Stimulated activated CD8-positive, alpha-beta memory T cell treated with anti-CD3 and anti-CD28 coated beads, Interleukin-4, amount 100 ng/mL, for 48 hours (primary cell): ENCODE data around the gene ENPP3.
A peak's percentile ranks its signal among the peaks of the same experiment; 100 is the strongest.

ENCODE experiments used
- DNase-seq: peaks from one replicate; pipeline ENCODE4 v3.0.0-alpha.2; 2020

The ENPP3 gene

DNA sequence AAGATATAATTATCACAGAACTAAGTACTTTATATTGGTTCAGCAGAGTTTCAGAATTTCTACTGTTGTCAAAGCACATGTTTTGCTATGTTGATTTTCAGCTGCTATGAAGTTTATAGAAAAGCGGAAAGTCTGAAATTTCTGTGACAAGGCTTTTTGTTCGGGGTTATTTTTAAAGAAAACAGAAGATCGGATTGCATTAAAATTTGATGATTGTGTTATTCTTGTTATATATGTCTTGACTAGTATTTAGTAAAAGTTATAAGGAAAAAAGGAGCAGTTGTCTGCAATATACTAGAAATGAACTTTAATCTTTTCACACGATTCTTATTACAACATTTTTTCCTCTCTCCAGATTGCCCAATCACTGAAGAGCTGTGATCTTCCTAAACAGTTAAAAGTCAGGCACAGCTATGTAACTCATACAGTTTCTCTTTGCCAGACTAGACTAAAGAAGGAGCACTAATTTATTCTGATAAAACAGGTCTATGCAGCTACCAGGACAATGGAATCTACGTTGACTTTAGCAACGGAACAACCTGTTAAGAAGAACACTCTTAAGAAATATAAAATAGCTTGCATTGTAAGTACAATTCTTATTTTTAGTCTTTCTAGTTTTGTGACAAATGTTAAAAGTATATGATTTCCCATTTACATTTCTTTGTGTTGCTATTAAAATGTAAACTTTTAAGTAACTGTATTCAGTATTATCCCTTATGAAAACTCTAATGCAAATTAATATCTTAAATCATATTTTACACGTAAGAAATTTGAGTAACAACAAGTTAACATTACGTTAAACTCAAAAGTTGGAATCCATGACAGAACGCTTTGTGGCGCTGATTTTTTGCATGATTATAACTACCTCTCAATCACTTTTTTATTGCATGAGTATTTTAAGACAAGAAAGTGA is at the start of gene ENPP3:
ENPP3 (plus strand) TSS at position 423 of the 913 bp plus-strand sequence; CDS start at position 506, 83 bp downstream.
- DNase-seq: no peak

DNA sequence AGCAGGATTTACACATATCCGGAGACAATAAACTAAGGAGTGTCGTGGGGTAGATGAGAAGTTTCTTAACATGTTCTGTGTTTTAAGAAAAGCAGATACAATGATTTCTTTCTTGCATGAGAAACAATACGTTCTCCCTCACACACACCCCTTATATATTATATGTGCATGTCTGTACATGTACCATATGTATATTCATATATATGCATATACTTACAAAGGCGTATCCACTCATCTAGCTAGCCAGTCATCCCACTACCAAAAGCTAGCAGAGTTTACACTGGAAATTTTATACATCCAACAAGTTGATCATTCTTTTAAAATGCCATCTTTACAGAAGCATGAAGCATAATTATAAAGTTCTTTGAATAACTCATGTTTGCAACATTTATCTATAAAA is 49.2 kb upstream of the ENPP3 start:
- no peak for DNase-seq

- no peak for DNase-seq
Measured at GRCh38 chr6:131588643-131589042, 48.5 kb upstream of the ENPP3 start.

DNA sequence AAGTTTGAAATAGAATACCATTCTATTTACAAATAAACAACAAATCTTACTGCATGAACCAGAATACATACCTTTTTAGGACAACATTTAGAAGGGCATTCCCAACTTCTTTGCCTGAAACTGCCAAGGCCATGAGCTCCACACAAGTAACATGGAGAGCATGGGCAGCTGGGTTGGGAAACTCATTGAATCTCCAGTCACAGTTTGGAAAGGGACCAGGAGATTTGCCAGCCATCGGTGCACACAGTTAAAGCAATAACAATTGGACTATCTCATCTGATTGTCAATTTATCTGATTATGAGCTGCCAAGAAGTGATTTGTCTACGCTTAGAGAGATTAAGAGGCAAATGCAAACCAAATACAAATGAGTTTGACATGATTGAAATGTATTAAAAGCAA is 44.2 kb upstream of the ENPP3 start:
- DNase-seq: no peak

DNA sequence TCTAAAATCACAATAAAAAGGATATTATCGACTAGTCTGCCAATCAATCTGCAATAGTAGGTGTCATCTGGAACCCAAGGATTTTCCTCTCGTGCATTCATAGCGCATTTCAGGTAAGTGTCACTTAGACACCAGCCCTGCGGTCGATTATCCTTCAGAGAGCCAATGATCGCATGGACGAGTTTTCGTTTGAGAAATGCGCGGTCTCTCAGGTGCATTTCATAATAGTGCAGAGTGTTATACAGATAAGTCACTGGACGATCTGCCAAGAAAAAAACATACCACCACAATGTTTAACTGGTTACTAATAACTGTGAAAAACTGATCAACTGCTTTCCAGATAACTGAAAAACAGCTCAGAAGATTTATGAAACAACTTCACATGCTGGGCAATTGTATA is 43.0 kb upstream of the ENPP3 start:
- DNase-seq: no peak

DNA sequence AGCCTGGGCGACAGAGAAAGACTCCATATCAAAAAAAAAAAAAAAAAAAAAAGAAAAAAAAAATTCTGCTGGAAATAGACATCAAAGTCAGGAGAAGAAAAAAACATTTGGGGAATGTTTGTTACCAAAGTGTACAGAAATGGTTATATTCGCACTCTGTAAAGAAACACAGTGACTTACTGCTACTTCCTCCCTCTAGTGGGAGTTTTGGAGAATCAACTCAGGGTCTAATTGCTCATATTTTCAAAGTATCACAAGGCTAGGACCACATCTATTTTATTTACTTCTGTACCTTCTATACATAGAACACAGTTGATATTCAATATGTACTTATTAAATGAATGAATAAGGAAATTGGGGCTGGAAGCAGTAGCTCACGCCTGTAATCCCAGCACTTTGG is 39.7 kb upstream of the ENPP3 start:
- no peak for DNase-seq

GRCh38 chr6:131600716-131601115 is 36.4 kb upstream of the ENPP3 start:
- no peak for DNase-seq

- DNase-seq: no peak
Measured at GRCh38 chr6:131602781-131603312, 34.3 kb upstream of the ENPP3 start.

DNA sequence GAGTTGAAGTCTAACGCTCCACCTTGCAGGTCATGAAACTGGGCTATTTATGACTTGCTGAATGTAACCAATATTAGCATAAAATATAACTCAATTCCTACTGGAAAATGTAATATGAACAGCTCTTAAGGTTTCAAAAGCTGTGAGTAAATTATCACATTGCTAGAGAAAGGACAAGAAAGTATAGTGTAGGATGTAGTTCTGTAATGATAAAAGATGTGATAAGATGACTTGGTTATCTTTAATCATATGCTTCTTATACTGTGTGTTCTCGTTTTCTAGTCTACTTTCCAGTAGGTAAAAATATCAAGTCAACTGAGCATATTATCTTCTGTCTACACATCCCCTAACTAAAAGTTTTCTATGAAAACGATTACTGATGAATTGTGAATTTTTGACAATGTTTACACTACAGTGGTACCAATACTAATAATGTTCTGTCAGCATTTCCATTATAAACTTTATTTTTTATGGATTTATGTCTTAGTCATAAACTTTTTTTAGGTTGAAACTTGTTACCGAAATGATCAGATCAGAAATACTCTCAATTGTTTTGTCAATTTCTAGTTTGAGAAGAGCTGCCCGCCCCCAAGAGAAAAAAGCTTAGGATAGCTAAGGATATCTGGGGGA is 23.7 kb upstream of the ENPP3 start:
- no peak for DNase-seq

DNA sequence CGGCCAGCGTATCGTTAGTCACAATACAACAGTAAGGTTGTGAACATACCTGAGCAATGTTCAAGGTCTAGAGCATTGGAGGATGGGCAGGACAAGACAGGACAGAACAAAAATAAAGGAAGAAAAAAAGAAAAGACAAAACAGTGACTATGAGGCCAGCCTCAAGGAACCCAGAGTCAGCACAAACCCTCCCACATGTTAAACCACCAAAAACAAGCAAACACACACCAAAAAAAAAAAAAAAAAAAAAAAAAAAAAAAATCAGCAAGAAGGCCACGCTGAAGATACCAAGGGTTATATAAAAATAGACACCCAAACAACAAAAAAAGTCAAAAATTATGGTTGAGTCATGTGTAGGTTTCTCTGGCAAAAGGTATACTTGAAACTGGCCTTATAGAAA is 21.8 kb upstream of the ENPP3 start:
- no peak for DNase-seq

DNA sequence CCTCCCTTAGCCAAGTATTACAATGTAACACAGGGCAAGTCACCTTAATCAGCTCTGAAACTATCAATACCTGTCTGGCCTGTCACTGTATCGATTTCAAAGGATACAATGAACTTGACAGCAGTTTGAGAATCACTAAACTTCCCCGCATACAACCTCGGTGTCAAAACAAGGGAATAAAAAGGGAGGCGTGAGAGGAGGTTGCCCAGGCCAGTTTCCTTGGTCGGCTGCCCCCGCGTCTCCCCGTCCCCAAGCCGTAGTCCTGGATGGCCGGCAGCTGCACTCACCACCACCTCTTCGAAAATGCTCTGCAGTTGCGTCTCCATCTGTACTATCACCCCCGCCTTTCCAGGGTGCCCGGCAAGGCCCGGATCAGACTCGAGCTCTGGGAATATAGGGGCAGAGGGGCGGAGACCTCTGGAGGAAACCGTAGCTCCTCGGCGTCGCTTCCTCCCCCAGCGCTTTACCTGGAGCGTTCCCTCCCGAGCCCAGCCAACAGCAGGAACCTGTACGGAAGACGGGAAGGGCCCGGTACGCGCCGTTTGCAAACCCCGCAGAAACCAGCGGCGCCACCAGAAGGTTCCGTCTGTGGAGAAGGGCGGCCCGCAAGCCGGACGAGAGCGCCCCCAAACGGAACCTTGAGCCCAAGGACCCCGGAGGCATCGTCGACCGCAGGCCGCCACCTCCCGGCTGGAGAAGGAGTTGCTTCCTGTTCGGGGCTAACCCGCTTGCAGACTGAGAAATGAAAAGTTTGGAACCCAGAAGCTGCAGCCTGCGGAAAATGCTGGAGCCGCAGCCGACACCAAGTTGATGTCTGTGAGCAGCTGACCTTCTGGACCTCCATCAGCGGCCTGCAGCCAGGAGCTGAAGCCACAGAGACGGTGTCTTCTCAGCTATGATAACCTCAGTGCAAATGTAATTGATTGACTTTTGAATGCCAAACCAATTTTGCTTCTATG is 9.1 kb upstream of the ENPP3 start, which contains the start of gene MED23:
MED23 (minus strand) TSS at position 519 of the 959 bp plus-strand sequence; CDS start at position 326, 193 bp downstream.
- DNase-seq: peak; percentile 99

- DNase-seq: no peak
Measured at GRCh38 chr6:131628726-131629125, 8.4 kb upstream of the ENPP3 start.

DNA sequence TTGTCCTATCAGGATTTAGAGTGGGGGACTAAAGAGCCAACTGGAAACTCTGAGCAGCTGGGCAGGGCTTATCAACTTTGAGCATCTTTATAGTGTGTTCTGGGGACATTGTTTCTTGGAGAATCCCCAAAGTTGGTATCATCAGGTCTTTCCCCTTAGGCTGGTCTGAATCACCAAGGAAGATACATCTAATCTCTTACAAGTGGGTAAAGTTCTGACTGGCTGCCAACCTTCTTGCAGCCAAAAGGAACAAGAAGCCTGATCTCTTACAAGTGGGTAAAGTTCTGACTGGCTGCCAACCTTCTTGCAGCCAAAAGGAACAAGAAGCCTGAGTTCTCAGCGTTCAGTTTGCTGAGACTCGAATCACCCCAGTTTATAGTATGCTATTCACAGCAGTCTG is 7.5 kb upstream of the ENPP3 start:
- DNase-seq: no peak

DNA sequence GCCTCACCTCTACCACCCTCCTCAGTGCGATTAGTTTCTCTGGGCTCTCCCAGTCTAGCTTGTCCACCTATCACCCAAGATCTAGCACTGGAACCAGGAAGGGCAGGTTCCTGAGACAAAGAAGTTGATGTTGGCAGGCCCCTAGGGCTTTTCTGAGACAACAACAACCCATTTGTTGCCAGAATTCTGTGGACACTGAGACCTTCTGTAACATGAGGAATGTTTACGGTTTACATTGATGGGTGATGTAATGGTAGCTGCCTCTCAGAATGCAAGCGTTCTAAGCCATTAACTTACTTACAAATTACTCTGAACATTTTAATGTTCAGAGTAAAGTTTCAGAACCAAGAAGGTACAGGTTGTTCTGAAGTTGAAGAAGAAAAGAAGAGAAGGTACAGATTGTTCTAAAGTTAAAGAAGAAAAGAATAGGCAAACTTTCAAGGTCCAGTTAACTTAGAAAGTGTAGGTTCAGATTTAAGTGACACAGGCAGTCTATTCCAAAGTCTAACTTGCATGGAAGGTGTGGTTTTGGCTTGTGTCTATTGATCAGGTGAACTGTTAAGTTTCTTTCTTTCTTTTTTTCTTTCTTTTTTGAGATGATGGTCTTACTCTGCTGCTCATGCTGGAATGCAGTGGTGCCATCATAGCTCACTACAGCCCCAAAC is 5.3 kb upstream of the ENPP3 start:
- DNase-seq: no peak

GRCh38 chr6:131635384-131636340 is 1.4 kb upstream of the ENPP3 start:
- DNase-seq: no peak

DNA sequence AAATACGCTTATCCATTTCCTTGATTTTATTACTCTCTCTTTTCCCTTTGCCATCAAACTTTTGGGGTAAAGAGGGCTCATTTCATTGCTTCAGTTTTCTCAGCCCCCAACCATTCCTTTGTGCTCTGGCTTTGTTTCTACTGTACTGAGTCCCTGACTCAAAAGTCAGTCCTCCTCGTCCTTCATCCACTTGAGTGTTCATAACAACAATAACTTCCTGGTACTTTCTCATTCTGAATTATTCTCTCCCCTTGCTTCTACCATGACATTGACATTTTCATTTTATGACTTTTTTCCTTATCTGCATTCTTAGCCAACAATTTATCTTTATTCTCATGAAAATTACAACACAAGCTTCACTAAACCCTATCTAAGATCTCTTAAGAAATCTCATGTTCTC is 911 bp downstream of the ENPP3 start:
- DNase-seq: no peak

- no peak for DNase-seq
Measured at GRCh38 chr6:131640100-131640499, 3.0 kb downstream of the ENPP3 start.

DNA sequence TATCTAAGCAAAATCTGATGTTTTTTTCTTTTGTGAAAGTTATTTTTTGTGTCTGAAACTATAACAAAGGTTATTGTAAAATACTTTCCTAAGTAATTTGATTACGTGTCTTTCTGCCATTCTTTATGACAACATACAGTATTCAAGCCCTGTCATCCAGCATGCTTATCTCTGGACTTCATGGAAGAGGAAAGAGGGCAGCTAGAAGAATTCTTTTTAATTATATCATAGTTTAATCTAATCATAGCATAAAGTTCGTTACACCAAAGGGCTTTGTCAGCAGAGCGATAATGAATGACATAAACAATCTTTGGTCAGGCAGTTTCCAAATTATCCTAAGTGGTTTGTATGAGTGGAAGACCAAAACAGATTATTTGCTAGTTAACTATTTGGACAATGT is 3.5 kb downstream of the ENPP3 start:
- no peak for DNase-seq

- no peak for DNase-seq
Measured at GRCh38 chr6:131641554-131641953, 4.5 kb downstream of the ENPP3 start.

DNA sequence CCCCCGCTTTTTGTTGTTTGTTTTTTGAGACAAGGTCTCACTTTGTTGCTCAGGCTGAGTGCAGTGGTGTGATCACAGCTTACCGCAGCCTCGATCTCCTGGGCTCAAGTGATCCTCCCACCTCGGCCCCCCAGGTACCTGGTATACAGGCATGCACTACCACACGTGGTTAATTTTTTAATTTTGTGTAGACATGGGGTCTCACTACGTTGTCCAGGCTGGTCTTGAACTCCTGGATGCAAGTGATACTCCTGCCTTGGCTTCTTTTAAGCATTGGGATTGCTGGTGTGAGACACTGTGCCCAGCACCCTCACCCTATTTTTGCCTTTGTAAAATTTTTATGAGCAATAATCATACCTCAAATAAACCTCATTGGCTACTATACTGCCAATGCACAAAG is 5.5 kb downstream of the ENPP3 start:
- DNase-seq: no peak
